ENCODE measurements around the gene PPIF.
"Not testable (repeated sequence)": the region's sequence is repeated elsewhere in the genome, so short reads cannot be mapped to it uniquely, and the experiment has no call there.

PPIF gene

DNA sequence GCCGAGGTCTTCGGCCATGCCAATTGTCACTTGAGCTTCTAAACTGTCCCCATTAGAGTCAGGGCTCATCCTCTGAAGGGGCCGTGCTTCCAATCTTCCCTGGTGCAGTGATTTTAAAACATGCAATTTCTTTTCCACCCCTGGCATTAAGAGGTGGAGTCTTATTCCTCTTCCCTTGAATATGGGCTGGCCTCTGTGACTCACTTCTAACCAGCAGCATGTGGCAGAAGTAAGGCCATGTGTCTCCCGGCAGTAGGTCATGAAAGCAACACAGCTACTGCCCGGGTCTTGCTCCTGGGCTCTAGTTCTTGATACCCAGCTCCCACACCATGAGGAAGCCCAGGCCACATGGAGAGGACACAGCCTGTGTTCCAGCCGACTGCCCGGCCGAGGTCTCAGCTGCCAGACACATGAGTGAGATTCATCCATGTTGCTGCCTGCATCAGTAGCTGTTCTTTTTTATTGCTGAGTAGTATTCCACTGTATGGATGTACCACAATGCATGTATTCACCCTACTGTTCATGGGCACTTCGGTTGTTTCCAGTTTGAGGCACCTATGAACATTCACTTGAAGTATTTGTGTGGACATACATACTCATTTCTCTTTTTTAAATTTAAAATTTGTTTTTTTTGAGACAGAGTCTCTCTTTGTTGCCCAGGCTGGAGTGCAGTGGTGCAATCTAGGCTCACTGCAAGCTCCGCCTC is 14.5 kb upstream of the PPIF start:
- DNase-seq: not testable (repeated sequence)

DNA sequence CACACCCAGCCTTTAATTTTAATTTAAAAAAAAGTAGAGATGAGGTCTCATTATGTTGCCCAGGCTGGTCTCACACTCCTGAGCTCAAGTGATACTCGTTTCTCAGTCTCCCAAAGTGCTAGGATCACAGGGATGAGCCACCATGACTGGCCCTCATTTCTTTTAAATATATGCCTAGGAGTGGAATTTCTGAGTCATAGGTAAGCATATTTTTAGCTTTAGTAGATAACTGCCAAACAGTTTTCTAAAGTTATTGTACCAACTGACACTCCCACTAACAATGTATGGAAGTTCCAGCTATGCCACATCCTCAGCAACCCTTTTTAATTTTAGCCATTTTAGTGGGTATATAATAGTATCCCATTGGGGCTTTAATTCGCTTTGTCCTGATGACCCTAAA is 13.8 kb upstream of the PPIF start:
- no peak for DNase-seq

GRCh38 chr10:79334573-79334972 is 12.7 kb upstream of the PPIF start:
- DNase-seq: no peak

GRCh38 chr10:79335094-79335469 is 12.2 kb upstream of the PPIF start:
- DNase-seq: no peak

DNA sequence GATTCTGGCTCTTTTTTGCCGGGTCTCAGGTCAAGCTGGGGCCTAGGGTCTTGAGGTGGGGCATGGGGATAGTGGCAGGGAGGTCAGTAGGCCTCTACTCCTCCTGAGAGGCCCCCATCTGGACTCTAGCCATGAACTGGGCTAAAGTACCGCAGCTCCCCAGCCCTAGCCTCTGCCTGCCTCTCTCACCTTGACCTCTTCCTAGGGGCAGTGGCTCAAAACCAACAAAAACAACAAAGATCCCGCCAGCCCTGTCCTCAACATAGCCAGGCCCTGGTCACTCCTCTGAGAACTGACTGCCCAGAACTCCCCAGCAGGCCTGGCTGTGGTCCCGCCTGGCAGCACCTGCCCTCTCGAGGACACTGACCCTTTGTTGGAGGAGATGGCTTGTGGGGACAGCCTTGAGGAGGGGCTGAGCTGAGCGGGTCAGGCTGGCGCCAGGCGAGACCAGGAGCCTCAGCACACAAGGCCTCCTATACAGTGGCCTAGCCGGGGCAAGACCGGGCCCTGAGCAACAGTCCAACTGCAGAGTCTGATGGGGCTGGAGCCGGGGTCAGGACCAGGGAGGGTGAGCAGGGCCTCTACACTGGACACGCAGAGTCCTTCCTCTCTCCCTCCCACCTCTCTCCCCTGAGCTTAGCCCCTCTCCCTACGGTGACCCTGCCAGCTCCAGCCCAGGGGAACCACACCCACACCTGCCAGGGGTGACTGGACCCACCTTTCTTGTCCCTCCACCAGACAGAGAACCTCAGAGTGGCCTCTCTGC is 11.6 kb upstream of the PPIF start:
- DNase-seq: no peak

- DNase-seq: no peak
Observed at GRCh38 chr10:79336276-79336675, 11.0 kb upstream of the PPIF start.

GRCh38 chr10:79336739-79337138 is 10.5 kb upstream of the PPIF start:
- no peak for DNase-seq

DNA sequence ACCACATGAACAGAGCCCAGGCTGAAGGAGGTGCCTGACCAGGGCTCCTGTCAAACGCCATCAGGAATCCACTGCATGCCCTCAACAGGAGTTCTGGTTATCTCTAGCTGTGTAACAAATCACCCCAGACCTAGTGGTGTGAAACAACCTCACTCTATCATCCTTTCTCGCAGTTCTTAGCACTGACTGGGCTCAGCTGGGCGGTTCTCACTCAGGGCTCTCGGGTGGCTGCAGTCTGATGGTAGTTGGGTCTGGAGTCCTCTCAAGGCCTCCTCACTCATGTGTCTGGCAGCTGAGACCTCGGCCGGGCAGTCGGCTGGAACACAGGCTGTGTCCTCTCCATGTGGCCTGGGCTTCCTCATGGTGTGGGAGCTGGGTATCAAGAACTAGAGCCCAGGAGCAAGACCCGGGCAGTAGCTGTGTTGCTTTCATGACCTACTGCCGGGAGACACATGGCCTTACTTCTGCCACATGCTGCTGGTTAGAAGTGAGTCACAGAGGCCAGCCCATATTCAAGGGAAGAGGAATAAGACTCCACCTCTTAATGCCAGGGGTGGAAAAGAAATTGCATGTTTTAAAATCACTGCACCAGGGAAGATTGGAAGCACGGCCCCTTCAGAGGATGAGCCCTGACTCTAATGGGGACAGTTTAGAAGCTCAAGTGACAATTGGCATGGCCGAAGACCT is 9.3 kb upstream of the PPIF start:
- DNase-seq: not testable (repeated sequence)

GRCh38 chr10:79339266-79339665 is 8.0 kb upstream of the PPIF start:
- DNase-seq: no peak

- DNase-seq: no peak
Observed at GRCh38 chr10:79340646-79341244, 6.5 kb upstream of the PPIF start.

DNA sequence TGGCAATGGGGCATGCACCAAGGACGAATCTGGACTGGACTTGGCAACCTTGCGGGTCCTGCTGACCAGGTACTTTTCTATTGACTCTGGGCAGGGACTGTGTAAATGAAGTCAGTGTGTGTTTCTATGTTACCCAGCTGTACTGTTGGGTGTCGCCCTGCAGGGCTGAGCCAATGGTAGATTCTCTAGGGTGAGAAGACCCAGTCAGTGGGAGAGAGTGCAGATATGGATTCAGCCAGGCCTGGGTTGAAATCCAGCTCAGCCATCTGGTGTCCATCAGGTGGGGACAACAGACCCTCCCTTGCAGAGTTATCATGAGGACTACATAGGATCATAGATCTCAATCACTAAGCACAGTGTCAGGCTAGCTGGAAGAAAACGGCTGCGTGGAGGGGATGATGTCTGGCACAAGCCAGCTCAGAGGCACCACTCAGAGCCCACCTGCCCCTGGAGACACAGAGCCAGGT is 4.9 kb upstream of the PPIF start:
- DNase-seq: no peak

GRCh38 chr10:79342811-79343561 is 4.3 kb upstream of the PPIF start:
- DNase-seq: no peak

- no peak for DNase-seq
Observed at GRCh38 chr10:79344502-79345195, 2.6 kb upstream of the PPIF start.

DNA sequence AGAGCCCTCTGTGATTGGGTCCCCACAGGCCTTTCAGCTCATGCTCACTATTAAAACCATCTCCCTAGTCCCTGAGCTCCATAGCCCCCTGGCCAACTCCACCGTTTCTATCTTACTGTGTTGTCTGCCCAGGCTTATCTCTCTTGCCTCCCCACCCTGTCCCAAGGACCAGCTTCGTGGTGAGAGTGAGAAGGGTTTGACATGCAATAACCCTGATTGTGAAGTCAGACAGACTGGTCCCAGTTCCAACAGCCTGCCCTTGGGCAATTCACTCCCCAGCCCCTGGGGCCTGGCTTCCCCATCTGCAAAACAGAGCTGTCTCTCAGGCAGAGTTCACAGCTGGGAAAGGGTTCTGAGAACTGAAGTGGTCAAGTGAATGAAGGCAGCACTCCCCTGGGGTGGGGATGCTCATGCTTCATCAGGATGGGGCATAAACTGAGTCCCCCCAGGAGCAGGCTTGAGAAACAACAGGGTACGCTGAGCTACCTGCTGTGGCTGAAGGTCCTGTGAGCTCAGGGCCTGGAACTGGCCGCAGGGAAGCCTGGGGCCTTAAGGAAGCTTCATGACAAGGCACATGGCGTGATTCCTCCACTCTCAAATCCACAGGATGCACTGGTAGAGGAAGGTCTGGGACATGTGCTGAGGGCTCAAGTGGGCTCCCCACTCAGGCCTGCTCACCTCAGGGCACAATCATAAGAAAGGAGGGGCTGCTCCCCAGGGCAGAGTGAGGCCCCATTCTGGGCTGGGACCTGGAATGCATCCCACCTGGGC is 1.8 kb upstream of the PPIF start:
- no peak for DNase-seq

- no peak for DNase-seq
Observed at GRCh38 chr10:79346012-79346340, 1.3 kb upstream of the PPIF start.

DNA sequence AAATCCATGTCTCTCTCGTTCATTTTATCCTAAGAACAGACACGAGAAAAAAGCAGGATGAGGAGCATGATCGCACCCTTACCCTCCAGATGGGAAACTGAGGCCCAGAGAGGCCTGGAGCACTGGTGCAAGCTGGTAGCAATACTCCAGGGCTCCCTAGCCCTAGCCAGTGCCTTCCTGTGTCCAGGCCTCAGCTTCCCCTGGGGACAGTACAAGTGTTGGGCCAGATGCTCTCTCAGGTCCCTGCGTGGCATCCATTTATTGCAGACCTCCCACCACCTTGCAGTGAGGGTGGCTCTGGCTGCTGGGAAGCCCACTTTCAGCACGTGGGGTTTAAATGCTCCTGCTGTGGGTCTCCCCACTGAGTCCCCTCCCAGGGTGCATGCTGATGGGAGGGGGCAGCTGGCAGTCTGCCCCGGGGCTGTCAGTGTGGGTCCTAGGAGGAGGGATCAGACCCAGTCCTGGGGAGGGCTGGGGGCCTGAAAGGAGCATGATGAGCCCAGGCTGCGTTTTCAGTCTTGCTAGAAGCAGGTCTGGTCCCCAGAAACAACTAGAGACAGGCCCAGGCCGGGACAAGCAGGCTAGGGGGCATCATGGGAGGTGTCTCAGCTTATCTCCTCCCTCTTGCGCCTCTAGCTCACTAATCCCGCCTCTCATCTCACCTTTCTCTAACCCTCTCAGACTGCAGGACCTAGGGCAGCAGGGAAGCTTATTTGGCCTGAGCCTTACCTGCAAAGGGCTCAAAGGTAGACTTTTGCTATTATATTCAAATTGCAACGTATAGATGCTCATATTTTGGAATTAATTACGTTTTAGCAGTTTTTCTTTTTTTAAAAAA is 662 bp upstream of the PPIF start:
- no peak for DNase-seq

DNA sequence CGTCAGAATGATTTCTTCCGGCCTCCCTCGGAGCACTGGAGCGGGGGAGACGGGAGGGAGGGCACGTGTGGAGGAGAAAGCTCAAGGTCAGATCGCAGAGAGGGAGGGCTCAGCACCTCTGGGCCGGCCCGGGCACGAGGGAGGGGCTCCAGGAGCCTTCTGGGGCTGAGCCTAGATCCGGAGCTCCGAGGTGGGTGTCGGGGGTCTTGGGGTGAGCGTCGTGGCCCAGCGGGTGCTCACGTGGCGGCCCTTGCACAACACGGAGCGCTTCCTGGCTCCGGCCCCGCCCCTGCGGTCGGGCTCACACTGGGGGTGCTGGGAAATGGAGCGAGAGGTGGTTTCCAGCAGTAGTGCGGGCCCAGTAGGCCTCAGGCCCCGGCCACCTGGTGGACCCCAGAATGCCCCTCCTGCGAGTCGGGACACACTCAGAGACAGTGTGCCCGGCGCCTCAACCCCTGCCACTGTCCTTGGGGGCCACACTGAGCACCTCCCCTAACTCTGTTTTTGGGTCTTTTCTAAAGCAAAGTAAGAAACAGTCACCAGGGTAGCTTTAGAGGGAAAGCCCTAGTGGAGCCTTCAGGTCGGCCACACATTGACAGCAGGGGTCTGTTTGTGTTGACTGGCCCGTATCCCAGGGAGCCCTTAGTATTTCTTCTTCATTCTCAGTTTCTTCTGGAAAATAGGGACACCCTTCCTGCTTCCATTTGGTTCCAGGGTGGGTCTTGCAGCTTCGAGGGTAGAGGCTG is 798 bp downstream of the PPIF start:
- DNase-seq: peak; percentile 31 to 57 (median 52)

- DNase-seq: no peak
Observed at GRCh38 chr10:79348640-79348988, 1.3 kb downstream of the PPIF start.

DNA sequence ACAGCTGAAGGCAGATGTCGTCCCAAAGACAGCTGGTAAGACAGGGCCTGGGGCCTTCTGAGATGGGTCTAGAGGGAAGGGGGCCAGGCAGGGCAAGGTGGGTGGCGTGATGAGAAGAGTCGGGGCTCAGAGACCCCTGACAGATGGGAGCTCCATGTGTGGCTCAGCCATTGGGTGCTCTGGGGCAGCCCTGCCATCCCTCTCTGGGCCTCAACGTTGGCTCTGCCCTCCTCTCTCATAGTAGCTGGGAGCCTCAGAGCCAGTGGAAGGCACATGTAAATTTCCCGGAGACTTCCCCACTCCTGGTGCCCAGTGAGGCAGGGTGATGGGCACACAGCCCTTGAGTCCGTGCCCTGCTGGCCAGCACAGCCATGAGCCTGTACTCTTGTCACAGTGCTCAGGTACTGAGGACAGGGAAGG is 1.8 kb downstream of the PPIF start:
- no peak for DNase-seq

All from activated CD4-positive, CD25-positive, alpha-beta regulatory T cell (primary cell).